ENCODE data around the gene CCDC88B. TPM values are rescaled to one million over a fixed set of nuclear protein-coding genes. Genes with fewer than 3 reads are reported as not detected.

The CCDC88B gene
- total and polyA plus RNA-seq, 2 experiments from 2014 or later: 6.8 to 12.1 TPM

DNA sequence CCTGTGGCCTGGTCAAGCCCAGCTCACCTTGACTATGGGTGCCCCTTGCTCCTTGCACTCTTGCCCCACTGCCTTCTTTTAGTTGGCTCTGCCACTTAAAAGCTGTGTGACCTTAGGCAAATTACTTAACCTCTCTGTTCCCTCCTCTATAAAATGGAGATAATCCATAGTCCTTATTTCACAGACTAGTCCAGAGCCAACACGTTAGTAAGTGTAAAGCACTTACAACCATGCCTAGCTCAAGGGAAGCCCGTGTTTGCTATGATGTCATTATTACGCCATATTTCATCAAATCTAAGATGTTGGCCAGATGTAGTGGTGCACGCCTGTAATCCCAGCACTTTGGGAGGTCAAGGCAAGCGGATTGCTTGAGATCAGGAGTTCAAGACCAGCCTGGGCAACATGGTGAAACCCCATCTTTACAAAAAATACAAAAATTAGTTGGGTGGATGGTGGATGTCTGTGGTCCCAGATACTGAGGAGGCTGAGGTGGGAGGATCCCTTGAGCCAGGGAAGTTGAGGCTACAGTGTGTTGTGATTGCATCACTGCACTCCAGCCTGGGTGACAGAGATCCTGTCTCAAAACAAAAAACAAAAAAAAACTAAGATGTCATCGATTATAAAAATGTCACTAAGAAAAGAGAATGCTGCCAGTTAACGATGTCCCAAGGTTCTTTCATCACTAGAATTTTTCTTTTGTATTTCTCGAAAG, 2.3 kb upstream of the CCDC88B start:
- H3K79me2 ChIP-seq (replicated peaks; ENCODE audit: insufficient read depth): no peaks in the 10 kb centered on the region
- Mint-ChIP-seq H3K27ac (no peak overlapping the region), H3K36me3 (ENCODE audit: low read depth) (no peaks in the 10 kb centered on the region), H3K4me3 (no peak overlapping the region), H3K9me3 (no peaks in the 10 kb centered on the region), H3K27me3 (ENCODE audit: insufficient read depth, low read depth, poor library complexity) (peaks cover 24% of the 10 kb centered on the region), H3K4me1 (peaks cover 12% of the 10 kb centered on the region)
- H3K27ac ChIP-seq (ENCODE audit: low read depth): no peak overlapping the region
- H3K36me3 ChIP-seq (ENCODE audit: insufficient read depth): no peaks in the 10 kb centered on the region
- DNase-seq (ENCODE audit: low spot score): no peak
- no peak overlapping the region for H3K4me2 ChIP-seq
- TF ChIP-seq JUNB (IDR thresholded peaks at IDR 0.05; ENCODE audit: unreplicated experiment) (no peak), STAT1 (IDR thresholded peaks at IDR 0.05; ENCODE audit: unreplicated experiment) (no peak)
- 0 out of 2 replicates have a peak, but pooled peaks cover 5% of the 10 kb centered on the region for H3F3A ChIP-seq (replicated peaks; ENCODE audit: low read depth)
- ATAC-seq: no peak
- no peaks in the 10 kb centered on the region for H3K9me2 ChIP-seq (ENCODE audit: insufficient read depth)
- H2AFZ ChIP-seq: no peak overlapping the region
- no peaks in the 10 kb centered on the region for H4K20me1 ChIP-seq (replicated peaks; ENCODE audit: insufficient read depth)
- no peak overlapping the region for H3K4me3 ChIP-seq
- peaks cover 11% of the 10 kb centered on the region; the same call in 1 of the 2 replicates for H3K4me1 ChIP-seq (ENCODE audit: insufficient read depth)
- no peaks in the 10 kb centered on the region for H3K27me3 ChIP-seq (ENCODE audit: insufficient read depth)

DNA sequence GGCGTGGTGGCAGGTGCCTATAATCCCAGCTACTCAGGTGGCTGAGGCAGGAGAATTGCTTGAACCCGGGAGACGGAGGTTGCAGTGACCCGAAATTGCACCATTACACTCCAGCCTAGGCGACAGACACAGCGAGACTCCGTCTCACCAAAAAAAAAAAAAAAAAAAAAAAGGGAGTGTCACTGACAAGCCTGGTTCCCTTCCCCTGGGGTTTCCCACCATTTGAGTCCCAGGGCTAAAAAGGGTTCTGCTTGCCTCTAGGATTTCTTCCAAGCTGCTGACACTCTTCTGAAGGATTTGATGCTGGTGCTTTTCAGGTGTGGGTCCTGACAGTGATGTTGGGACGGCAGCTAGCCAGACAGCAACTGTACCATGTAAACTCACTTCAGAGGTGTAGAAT, 1.3 kb upstream of the CCDC88B start:
- ATAC-seq: no peak
- no peak overlapping the region for H3K4me2 ChIP-seq
- peaks cover 12% of the 10 kb centered on the region for H3K4me1 Mint-ChIP-seq
- TF ChIP-seq POLR2AphosphoS5 (IDR thresholded peaks at IDR 0.05; ENCODE audit: low read depth) (no peak), EZH2phosphoT487 (IDR thresholded peaks at IDR 0.05; ENCODE audit: unreplicated experiment) (no peak), ZNF331 (CRISPR knock-in tag; IDR thresholded peaks at IDR 0.05; ENCODE audit: low read depth) (no peak), STAT1 (IDR thresholded peaks at IDR 0.05; ENCODE audit: unreplicated experiment) (no peak), NANOG (IDR thresholded peaks at IDR 0.05; ENCODE audit: borderline replicate concordance) (no peak), ZNF114 (CRISPR knock-in tag; IDR thresholded peaks at IDR 0.05) (no peak), JUNB (IDR thresholded peaks at IDR 0.05; ENCODE audit: unreplicated experiment) (no peak), CREB1 (CRISPR knock-in tag; IDR thresholded peaks at IDR 0.05; ENCODE audit: low read depth) (no peak)
- TF ChIP-seq, protein P1, sequence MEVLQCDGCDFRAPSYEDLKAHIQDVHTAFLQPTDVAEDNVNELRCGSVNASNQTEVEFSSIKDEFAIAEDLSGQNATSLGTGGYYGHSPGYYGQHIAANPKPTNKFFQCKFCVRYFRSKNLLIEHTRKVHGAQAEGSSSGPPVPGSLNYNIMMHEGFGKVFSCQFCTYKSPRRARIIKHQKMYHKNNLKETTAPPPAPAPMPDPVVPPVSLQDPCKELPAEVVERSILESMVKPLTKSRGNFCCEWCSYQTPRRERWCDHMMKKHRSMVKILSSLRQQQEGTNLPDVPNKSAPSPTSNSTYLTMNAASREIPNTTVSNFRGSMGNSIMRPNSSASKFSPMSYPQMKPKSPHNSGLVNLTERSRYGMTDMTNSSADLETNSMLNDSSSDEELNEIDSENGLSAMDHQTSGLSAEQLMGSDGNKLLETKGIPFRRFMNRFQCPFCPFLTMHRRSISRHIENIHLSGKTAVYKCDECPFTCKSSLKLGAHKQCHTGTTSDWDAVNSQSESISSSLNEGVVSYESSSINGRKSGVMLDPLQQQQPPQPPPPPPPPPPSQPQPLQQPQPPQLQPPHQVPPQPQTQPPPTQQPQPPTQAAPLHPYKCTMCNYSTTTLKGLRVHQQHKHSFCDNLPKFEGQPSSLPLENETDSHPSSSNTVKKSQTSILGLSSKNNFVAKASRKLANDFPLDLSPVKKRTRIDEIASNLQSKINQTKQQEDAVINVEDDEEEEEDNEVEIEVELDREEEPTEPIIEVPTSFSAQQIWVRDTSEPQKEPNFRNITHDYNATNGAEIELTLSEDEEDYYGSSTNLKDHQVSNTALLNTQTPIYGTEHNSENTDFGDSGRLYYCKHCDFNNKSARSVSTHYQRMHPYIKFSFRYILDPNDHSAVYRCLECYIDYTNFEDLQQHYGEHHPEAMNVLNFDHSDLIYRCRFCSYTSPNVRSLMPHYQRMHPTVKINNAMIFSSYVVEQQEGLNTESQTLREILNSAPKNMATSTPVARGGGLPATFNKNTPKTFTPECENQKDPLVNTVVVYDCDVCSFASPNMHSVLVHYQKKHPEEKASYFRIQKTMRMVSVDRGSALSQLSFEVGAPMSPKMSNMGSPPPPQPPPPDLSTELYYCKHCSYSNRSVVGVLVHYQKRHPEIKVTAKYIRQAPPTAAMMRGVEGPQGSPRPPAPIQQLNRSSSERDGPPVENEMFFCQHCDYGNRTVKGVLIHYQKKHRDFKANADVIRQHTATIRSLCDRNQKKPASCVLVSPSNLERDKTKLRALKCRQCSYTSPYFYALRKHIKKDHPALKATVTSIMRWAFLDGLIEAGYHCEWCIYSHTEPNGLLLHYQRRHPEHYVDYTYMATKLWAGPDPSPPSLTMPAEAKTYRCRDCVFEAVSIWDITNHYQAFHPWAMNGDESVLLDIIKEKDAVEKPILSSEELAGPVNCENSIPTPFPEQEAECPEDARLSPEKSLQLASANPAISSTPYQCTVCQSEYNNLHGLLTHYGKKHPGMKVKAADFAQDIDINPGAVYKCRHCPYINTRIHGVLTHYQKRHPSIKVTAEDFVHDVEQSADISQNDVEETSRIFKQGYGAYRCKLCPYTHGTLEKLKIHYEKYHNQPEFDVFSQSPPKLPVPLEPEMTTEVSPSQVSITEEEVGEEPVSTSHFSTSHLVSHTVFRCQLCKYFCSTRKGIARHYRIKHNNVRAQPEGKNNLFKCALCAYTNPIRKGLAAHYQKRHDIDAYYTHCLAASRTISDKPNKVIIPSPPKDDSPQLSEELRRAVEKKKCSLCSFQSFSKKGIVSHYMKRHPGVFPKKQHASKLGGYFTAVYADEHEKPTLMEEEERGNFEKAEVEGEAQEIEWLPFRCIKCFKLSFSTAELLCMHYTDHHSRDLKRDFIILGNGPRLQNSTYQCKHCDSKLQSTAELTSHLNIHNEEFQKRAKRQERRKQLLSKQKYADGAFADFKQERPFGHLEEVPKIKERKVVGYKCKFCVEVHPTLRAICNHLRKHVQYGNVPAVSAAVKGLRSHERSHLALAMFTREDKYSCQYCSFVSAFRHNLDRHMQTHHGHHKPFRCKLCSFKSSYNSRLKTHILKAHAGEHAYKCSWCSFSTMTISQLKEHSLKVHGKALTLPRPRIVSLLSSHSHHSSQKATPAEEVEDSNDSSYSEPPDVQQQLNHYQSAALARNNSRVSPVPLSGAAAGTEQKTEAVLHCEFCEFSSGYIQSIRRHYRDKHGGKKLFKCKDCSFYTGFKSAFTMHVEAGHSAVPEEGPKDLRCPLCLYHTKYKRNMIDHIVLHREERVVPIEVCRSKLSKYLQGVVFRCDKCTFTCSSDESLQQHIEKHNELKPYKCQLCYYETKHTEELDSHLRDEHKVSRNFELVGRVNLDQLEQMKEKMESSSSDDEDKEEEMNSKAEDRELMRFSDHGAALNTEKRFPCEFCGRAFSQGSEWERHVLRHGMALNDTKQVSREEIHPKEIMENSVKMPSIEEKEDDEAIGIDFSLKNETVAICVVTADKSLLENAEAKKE (CRISPR knock-in tag; IDR thresholded peaks at IDR 0.05): no peak
- TF ChIP-seq, protein P2, sequence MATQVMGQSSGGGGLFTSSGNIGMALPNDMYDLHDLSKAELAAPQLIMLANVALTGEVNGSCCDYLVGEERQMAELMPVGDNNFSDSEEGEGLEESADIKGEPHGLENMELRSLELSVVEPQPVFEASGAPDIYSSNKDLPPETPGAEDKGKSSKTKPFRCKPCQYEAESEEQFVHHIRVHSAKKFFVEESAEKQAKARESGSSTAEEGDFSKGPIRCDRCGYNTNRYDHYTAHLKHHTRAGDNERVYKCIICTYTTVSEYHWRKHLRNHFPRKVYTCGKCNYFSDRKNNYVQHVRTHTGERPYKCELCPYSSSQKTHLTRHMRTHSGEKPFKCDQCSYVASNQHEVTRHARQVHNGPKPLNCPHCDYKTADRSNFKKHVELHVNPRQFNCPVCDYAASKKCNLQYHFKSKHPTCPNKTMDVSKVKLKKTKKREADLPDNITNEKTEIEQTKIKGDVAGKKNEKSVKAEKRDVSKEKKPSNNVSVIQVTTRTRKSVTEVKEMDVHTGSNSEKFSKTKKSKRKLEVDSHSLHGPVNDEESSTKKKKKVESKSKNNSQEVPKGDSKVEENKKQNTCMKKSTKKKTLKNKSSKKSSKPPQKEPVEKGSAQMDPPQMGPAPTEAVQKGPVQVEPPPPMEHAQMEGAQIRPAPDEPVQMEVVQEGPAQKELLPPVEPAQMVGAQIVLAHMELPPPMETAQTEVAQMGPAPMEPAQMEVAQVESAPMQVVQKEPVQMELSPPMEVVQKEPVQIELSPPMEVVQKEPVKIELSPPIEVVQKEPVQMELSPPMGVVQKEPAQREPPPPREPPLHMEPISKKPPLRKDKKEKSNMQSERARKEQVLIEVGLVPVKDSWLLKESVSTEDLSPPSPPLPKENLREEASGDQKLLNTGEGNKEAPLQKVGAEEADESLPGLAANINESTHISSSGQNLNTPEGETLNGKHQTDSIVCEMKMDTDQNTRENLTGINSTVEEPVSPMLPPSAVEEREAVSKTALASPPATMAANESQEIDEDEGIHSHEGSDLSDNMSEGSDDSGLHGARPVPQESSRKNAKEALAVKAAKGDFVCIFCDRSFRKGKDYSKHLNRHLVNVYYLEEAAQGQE (IDR thresholded peaks at IDR 0.05; ENCODE audit: unreplicated experiment): no peak

More for the DNA sequence above, 1.3 kb upstream of the CCDC88B start:
- H3K4me3 ChIP-seq: no peak overlapping the region
- H3K79me2 ChIP-seq (replicated peaks; ENCODE audit: insufficient read depth): no peaks in the 10 kb centered on the region
- H3F3A ChIP-seq (replicated peaks; ENCODE audit: low read depth): 0 out of 2 replicates have a peak, but pooled peaks cover 5% of the 10 kb centered on the region
- no peaks in the 10 kb centered on the region for H3K9me2 ChIP-seq (ENCODE audit: insufficient read depth)
- no peaks in the 10 kb centered on the region for H3K36me3 ChIP-seq (ENCODE audit: insufficient read depth)
- Mint-ChIP-seq H3K4me3 (no peak overlapping the region), H3K27ac (no peak overlapping the region), H3K9me3 (no peaks in the 10 kb centered on the region), H3K36me3 (ENCODE audit: low read depth) (no peaks in the 10 kb centered on the region), H3K27me3 (ENCODE audit: insufficient read depth, low read depth, poor library complexity) (peaks cover 23% of the 10 kb centered on the region)
- no peak overlapping the region for H2AFZ ChIP-seq
- peaks cover 11% of the 10 kb centered on the region; the same call in 1 of the 2 replicates for H3K4me1 ChIP-seq (ENCODE audit: insufficient read depth)
- DNase-seq (ENCODE audit: low spot score): no peak
- no peaks in the 10 kb centered on the region for H4K20me1 ChIP-seq (replicated peaks; ENCODE audit: insufficient read depth)
- no peaks in the 10 kb centered on the region for H3K27me3 ChIP-seq (ENCODE audit: insufficient read depth)
- H3K27ac ChIP-seq (ENCODE audit: low read depth): no peak overlapping the region
